Stimulated activated CD4-positive, alpha-beta T cell treated with anti-CD3 and anti-CD28 coated beads, Interleukin-4, amount 100 ng/mL, for 1 hour (primary cell): ENCODE results near the gene ZIC3.

Experiments used
- DNase-seq: peaks from one replicate; pipeline ENCODE4 v3.0.0-alpha.2; 2020

The ZIC3 gene

DNA sequence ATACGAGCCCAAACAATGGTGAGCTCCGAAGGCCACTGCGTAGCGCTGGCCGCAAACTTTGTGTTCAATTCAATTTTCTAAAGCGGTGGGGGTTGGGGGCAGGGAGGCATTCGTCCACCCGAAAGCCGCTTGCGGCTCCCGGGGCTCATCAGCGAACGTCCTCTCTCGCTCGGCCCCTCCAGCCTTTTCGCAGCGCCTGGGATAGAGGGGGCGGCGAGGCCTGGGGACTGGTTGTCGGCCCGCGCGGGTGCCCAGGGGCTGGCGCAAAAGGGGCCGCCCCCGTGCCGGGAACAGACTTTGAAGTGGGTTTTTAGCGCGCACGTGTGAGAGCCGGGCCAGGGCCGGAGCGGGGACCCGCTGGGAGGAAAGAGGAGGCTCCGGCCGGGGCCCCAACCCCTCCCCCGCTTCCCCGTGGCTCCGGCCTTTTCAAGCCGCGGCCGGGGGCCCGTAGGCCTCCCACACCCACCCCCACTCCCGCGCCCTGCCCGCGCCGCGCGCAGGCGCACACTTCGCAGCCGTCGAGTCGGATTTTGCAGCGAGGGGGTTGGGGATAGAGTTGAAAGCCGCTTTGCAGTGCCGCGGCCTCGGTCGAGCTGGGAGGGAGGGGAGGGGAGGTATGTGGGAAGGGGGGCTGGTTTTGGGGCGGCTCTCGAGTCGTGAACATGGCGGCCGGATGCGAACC lies 8.3 kb downstream of the ZIC3 start:
- no peak for DNase-seq

DNA sequence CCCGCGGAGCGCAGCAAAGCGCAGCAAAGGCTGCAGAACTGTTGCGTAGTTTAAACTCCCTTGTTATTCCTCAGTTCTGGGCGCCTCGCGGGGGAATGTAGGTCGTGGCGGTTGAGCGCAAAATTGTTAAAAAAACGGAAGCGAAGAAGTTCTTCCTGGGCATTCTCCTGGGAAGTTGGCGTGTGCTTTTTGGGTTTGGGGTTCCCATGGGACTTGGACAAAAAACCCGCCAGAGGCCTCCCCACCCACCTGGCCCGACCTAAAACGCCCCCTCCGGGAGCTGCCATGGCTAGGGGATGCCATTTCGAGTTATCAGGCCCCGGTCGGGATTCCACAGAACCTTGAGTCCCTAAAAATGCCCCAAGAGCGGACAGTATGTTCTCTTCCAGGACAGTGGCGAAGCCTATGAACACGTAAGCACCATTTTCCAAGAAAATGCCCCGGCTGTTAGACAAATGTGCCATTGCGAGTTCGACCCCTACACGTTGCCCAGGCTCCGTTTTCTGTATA lies 8.9 kb downstream of the ZIC3 start:
- DNase-seq, result no peak

DNA sequence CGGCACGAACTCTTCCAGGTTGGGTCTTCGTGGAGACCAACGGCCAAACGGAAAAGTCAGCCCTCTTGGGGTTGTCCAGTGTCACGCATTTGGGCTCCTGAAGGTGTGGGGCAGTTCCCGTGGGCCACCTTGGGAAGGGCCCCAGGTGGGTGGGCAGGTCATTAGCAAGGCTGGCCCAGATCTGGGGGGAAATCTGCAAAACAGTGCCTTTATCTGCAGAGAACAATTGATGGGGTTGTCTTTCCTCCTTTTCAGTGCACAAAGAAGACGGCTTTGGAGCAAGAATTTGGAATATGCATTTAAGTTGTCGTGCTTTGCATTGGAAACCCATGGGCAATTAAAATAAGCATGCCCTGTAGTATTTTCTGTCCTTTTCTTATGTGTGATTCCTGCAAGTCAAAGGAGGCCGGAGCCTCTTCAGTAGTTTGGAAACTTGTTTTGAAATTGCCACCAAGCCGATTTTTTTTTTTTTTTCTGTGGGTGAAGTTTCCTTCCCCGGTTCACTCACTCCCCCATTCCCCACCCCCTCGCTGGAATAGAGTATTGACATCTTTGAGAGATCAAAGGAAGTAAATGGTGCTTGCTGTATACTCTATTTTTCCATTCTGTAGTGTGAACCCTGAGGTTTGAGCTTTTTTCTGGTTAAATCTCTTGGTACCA lies 9.8 kb downstream of the ZIC3 start:
- no peak for DNase-seq

DNA sequence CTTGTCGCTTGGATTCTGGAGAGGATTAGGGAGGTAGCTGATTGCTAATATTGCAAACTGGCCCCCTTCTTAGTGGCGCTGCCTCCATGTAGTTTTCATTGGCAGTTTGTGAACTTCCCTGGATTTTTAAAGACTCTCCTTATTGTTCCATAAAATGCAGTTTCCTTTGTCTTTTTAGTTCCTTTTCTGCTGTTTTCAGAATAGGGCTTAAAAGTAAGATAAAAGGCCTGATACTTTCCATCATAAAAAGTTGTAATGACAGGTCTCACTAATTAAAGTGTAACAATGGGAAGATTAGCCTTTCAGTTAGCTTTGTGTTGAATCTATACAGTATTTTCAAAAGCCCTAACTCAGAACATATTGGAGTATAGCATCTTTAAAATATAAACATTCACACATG lies 21.2 kb downstream of the ZIC3 start:
- DNase-seq, result no peak

DNA sequence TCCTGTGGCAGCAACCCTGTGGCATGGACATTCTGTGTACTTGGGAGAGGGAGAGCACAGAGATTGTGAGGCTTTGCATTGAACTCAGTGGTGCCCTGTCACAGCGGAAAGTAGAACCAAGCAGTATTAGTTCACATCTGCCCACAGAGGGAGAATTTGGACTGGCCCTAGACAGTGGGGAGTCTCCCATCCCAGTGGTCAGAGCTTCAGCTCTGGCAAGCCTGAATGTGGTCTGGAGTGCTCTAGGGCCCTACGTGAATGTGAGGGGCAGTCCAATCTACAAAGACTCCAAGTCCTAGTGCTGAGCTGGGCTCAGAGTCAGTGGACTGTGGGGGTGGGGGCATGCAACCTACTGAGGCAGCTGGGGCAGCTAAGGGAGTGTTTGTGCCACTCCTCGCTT lies 34.8 kb downstream of the ZIC3 start:
- no peak for DNase-seq
